Activated naive CD4-positive, alpha-beta T cell treated with anti-CD3 and anti-CD28 coated beads, Interleukin-2, amount 50 U/mL, for 16 hours (primary cell): ENCODE measurements around the gene PDGFD.

ENCODE experiments used
- DNase-seq: peaks from one replicate; pipeline ENCODE4 v3.0.0-alpha.2; 2020

The PDGFD gene

GRCh38 chr11:103947546-103947919, 216.4 kb downstream of the PDGFD start:
- DNase-seq: no peak

GRCh38 chr11:103946793-103947545, 217.0 kb downstream of the PDGFD start:
- DNase-seq: no peak

- DNase-seq: no peak
Measured at GRCh38 chr11:103944251-103944940, 219.6 kb downstream of the PDGFD start.

GRCh38 chr11:103942646-103943045, 221.3 kb downstream of the PDGFD start:
- no peak for DNase-seq

- DNase-seq: no peak
Measured at GRCh38 chr11:103940551-103940950, 223.4 kb downstream of the PDGFD start.

GRCh38 chr11:103939694-103940093, 224.3 kb downstream of the PDGFD start:
- DNase-seq: no peak

GRCh38 chr11:103936059-103936458, 227.9 kb downstream of the PDGFD start:
- DNase-seq: no peak

- DNase-seq: no peak
Measured at GRCh38 chr11:103935219-103935618, 228.7 kb downstream of the PDGFD start.

GRCh38 chr11:103929170-103929903, 234.6 kb downstream of the PDGFD start:
- no peak for DNase-seq

GRCh38 chr11:103928802-103929161, 235.2 kb downstream of the PDGFD start:
- no peak for DNase-seq

- no peak for DNase-seq
Measured at GRCh38 chr11:103928040-103928801, 235.7 kb downstream of the PDGFD start.

GRCh38 chr11:103927535-103927934, 236.4 kb downstream of the PDGFD start:
- DNase-seq: no peak

- no peak for DNase-seq
Measured at GRCh38 chr11:103926990-103927389, 237.0 kb downstream of the PDGFD start.

GRCh38 chr11:103924166-103925013, 239.6 kb downstream of the PDGFD start:
- no peak for DNase-seq

- no peak for DNase-seq
Measured at GRCh38 chr11:103923451-103923931, 240.5 kb downstream of the PDGFD start.

GRCh38 chr11:103920933-103921332, 243.0 kb downstream of the PDGFD start:
- no peak for DNase-seq

- DNase-seq: no peak
Measured at GRCh38 chr11:103920449-103920848, 243.5 kb downstream of the PDGFD start.

- no peak for DNase-seq
Measured at GRCh38 chr11:103910721-103911120, 253.2 kb downstream of the PDGFD start.

- no peak for DNase-seq
Measured at GRCh38 chr11:103907548-103908455, 256.1 kb downstream of the PDGFD start.

GRCh38 chr11:103907136-103907535, 256.8 kb downstream of the PDGFD start:
- no peak for DNase-seq
